SK-N-SH treated with all-trans-retinoic acid at 6 μM for 48 hours (cell line): ENCODE measurements around the gene NGB.

Experiments used
- ATAC-seq: fragments of 200-7000 bp; cut with Tn5 transposase; 3 replicates; pipeline ENCODE4 v1.9.1; 2020; ENCODE audit warnings: mild to moderate bottlenecking, moderate library complexity
- ARNTL ChIP-seq: fragments of 450-650 bp; formaldehyde crosslinking; IDR thresholded peaks from 2 replicates; pipeline ENCODE4 v1.5.0; 2020; ENCODE audit warnings: low read depth, mild to moderate bottlenecking, moderate library complexity, borderline replicate concordance
- BACH2 ChIP-seq: fragments of 250-450 bp; sonication (Bioruptor Pico); IDR thresholded peaks from 2 replicates; pipeline ENCODE4 v1.9.0; 2021; ENCODE audit warnings: mild to moderate bottlenecking, borderline replicate concordance
- CSDC2 ChIP-seq: fragments of 250-450 bp; sonication (Bioruptor Pico); IDR thresholded peaks from 2 replicates; pipeline ENCODE4 v1.5.0; 2020; ENCODE audit warnings: mild to moderate bottlenecking, moderate library complexity
- ESRRG ChIP-seq: fragments of 250-450 bp; sonication (Bioruptor Pico); IDR thresholded peaks from 2 replicates; pipeline ENCODE4 v1.6.1; 2021; ENCODE audit warnings: mild to moderate bottlenecking
- GLIS3 ChIP-seq: fragments of 250-450 bp; sonication (Bioruptor Pico); IDR thresholded peaks from 2 replicates; pipeline ENCODE4 v1.5.0; 2020; ENCODE audit warnings: mild to moderate bottlenecking, moderate library complexity
- ISL1 ChIP-seq: fragments of 250-450 bp; sonication (Bioruptor Pico); IDR thresholded peaks from 2 replicates; pipeline ENCODE4 v2.1.2; 2022; ENCODE audit warnings: mild to moderate bottlenecking, moderate library complexity
- OSR1 ChIP-seq: fragments of 250-450 bp; sonication (Bioruptor Pico); IDR thresholded peaks from 2 replicates; pipeline ENCODE4 v1.8.0; 2022; ENCODE audit warnings: moderate library complexity, mild to moderate bottlenecking, inconsistent platforms
- PATZ1 ChIP-seq: fragments of 250-450 bp; sonication (Bioruptor Pico); IDR thresholded peaks from 2 replicates; pipeline ENCODE4 v1.8.0; 2020; ENCODE audit warnings: mild to moderate bottlenecking, moderate library complexity, borderline replicate concordance
- PPARA ChIP-seq: fragments of 250-450 bp; sonication (Bioruptor Pico); IDR thresholded peaks from 2 replicates; pipeline ENCODE4 v1.5.0; 2020; ENCODE audit warnings: mild to moderate bottlenecking, borderline replicate concordance
- RARB ChIP-seq: fragments of 250-450 bp; sonication (Bioruptor Pico); IDR thresholded peaks from 2 replicates; pipeline ENCODE4 v1.8.0; 2021; ENCODE audit warnings: mild to moderate bottlenecking, moderate library complexity
- SNAI2 ChIP-seq: fragments of 250-450 bp; sonication (Bioruptor Pico); IDR thresholded peaks from 2 replicates; pipeline ENCODE4 v1.5.0; 2020; ENCODE audit warnings: mild to moderate bottlenecking, moderate library complexity
- TCF4 ChIP-seq: fragments of 250-450 bp; sonication (Bioruptor Pico); IDR thresholded peaks from 2 replicates; pipeline ENCODE4 v1.8.0; 2021; ENCODE audit warnings: mild to moderate bottlenecking, moderate library complexity, borderline replicate concordance
- TOX ChIP-seq: fragments of 250-450 bp; sonication (Bioruptor Pico); IDR thresholded peaks from 2 replicates; pipeline ENCODE4 v1.8.0; 2021; ENCODE audit warnings: mild to moderate bottlenecking, moderate library complexity, borderline replicate concordance
- ZC3H10 ChIP-seq: fragments of 250-450 bp; sonication (Bioruptor Pico); IDR thresholded peaks from 2 replicates; pipeline ENCODE4 v1.5.1; 2021; ENCODE audit warnings: mild to moderate bottlenecking, moderate library complexity
- ZFP3 ChIP-seq: fragments of 250-450 bp; sonication (Bioruptor Pico); IDR thresholded peaks from 2 replicates; pipeline ENCODE4 v1.5.0; 2020; ENCODE audit warnings: mild to moderate bottlenecking, moderate library complexity
- ZFP30 ChIP-seq: fragments of 450-650 bp; formaldehyde crosslinking; IDR thresholded peaks from 2 replicates; pipeline ENCODE4 v1.5.0; 2022; ENCODE audit warnings: mild to moderate bottlenecking, moderate library complexity
- ZNF70 ChIP-seq: fragments of 450-650 bp; formaldehyde crosslinking; IDR thresholded peaks from 2 replicates; pipeline ENCODE4 v1.5.0; 2020; ENCODE audit warnings: mild to moderate bottlenecking, moderate library complexity
- ZNF8 ChIP-seq: fragments of 450-650 bp; formaldehyde crosslinking; IDR thresholded peaks from 2 replicates; pipeline ENCODE4 v1.5.0; 2020; ENCODE audit warnings: mild to moderate bottlenecking, moderate library complexity
- TF ChIP-seq, protein P1 (sequence below): fragments of 250-450 bp; sonication (Bioruptor Pico); IDR thresholded peaks from 2 replicates; pipeline ENCODE4 v1.5.1; 2020; ENCODE audit warnings: low read depth, mild to moderate bottlenecking, moderate library complexity
- TF ChIP-seq, protein P2 (sequence below): fragments of 250-450 bp; sonication (Bioruptor Pico); IDR thresholded peaks from 2 replicates; pipeline ENCODE4 v1.5.0; 2020; ENCODE audit warnings: mild to moderate bottlenecking, moderate library complexity

Gene NGB

GRCh38 chr14:77279719-77280118, 8.7 kb upstream of the NGB start:
- ATAC-seq = no peak
- TF ChIP-seq TOX (CRISPR knock-in tag) (no peak), GLIS3 (CRISPR knock-in tag) (no peak), ZNF8 (CRISPR knock-in tag) (no peak), BACH2 (CRISPR knock-in tag) (no peak), ARNTL (CRISPR knock-in tag) (no peak), PPARA (no peak), ISL1 (no peak), ZFP3 (no peak), OSR1 (CRISPR knock-in tag) (no peak), PATZ1 (no peak), ZFP30 (no peak), ZNF70 (CRISPR knock-in tag) (no peak)

- ATAC-seq = no peak
- TF ChIP-seq ZNF8 (CRISPR knock-in tag) (no peak), TCF4 (CRISPR knock-in tag) (no peak), BACH2 (CRISPR knock-in tag) (no peak), ZNF70 (CRISPR knock-in tag) (no peak), PPARA (no peak), SNAI2 (CRISPR knock-in tag) (no peak), CSDC2 (CRISPR knock-in tag) (no peak), PATZ1 (no peak), ARNTL (CRISPR knock-in tag) (no peak), RARB (CRISPR knock-in tag) (no peak), OSR1 (CRISPR knock-in tag) (no peak), ESRRG (no peak), ISL1 (no peak), TOX (CRISPR knock-in tag) (no peak)
- TF ChIP-seq, protein P1, sequence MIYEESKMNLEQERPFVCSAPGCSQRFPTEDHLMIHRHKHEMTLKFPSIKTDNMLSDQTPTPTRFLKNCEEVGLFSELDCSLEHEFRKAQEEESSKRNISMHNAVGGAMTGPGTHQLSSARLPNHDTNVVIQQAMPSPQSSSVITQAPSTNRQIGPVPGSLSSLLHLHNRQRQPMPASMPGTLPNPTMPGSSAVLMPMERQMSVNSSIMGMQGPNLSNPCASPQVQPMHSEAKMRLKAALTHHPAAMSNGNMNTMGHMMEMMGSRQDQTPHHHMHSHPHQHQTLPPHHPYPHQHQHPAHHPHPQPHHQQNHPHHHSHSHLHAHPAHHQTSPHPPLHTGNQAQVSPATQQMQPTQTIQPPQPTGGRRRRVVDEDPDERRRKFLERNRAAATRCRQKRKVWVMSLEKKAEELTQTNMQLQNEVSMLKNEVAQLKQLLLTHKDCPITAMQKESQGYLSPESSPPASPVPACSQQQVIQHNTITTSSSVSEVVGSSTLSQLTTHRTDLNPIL (CRISPR knock-in tag) = no peak
Observed at GRCh38 chr14:77278461-77279230, 7.6 kb upstream of the NGB start.

GRCh38 chr14:77276959-77277358, 6.0 kb upstream of the NGB start:
- no peak for ATAC-seq

More at GRCh38 chr14:77276959-77277358, 6.0 kb upstream of the NGB start:
- TF ChIP-seq CSDC2 (CRISPR knock-in tag) (no peak), OSR1 (CRISPR knock-in tag) (no peak), ARNTL (CRISPR knock-in tag) (no peak), PPARA (no peak), ZNF70 (CRISPR knock-in tag) (no peak), ZFP3 (no peak), TCF4 (CRISPR knock-in tag) (no peak), TOX (CRISPR knock-in tag) (no peak), ISL1 (no peak), ZNF8 (CRISPR knock-in tag) (no peak), SNAI2 (CRISPR knock-in tag) (no peak), PATZ1 (no peak), RARB (CRISPR knock-in tag) (no peak), BACH2 (CRISPR knock-in tag) (no peak), ZC3H10 (CRISPR knock-in tag) (no peak)
- TF ChIP-seq, protein P1 (CRISPR knock-in tag) = no peak
- TF ChIP-seq, protein P2, sequence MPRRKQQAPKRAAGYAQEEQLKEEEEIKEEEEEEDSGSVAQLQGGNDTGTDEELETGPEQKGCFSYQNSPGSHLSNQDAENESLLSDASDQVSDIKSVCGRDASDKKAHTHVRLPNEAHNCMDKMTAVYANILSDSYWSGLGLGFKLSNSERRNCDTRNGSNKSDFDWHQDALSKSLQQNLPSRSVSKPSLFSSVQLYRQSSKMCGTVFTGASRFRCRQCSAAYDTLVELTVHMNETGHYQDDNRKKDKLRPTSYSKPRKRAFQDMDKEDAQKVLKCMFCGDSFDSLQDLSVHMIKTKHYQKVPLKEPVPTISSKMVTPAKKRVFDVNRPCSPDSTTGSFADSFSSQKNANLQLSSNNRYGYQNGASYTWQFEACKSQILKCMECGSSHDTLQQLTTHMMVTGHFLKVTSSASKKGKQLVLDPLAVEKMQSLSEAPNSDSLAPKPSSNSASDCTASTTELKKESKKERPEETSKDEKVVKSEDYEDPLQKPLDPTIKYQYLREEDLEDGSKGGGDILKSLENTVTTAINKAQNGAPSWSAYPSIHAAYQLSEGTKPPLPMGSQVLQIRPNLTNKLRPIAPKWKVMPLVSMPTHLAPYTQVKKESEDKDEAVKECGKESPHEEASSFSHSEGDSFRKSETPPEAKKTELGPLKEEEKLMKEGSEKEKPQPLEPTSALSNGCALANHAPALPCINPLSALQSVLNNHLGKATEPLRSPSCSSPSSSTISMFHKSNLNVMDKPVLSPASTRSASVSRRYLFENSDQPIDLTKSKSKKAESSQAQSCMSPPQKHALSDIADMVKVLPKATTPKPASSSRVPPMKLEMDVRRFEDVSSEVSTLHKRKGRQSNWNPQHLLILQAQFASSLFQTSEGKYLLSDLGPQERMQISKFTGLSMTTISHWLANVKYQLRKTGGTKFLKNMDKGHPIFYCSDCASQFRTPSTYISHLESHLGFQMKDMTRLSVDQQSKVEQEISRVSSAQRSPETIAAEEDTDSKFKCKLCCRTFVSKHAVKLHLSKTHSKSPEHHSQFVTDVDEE = no peak
